Astrocyte (in vitro differentiated cells and primary cell): ENCODE data around the gene ZNF407.

Source experiments
- EZH2 ChIP-seq: IDR thresholded peaks from 2 replicates; pipeline ENCODE4 v1.6.1; 2012; ENCODE audit warnings: mild to moderate bottlenecking, low read length, inconsistent platforms; ENCODE audit not compliant: insufficient read depth
- TF ChIP-seq, protein P1 (sequence below): IDR thresholded peaks from 2 replicates; pipeline ENCODE4 v1.5.1; 2011; ENCODE audit warnings: low read depth, mild to moderate bottlenecking, inconsistent platforms, low read length, moderate library complexity; ENCODE audit not compliant: insufficient read depth

DNA sequence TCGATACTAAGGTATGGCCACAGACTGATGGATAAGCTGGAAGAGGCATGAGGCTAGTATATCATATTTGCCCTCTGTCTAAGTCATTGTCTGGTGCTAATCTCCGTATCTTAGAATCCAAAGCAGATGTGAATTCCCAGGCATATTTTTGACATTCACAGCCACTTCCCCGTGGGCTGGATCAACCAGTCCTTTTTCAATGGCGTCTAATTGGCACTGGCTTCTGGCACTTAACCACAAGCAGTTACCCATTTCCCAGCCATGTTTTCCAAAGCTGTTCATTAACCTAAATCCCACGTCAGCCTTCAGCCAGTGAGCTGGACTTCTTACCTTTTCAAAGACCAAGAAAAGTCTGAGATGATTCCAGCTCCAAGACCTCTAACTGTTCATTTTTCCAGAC is 20.7 kb upstream of the ZNF407 start:
- TF ChIP-seq, protein P1, sequence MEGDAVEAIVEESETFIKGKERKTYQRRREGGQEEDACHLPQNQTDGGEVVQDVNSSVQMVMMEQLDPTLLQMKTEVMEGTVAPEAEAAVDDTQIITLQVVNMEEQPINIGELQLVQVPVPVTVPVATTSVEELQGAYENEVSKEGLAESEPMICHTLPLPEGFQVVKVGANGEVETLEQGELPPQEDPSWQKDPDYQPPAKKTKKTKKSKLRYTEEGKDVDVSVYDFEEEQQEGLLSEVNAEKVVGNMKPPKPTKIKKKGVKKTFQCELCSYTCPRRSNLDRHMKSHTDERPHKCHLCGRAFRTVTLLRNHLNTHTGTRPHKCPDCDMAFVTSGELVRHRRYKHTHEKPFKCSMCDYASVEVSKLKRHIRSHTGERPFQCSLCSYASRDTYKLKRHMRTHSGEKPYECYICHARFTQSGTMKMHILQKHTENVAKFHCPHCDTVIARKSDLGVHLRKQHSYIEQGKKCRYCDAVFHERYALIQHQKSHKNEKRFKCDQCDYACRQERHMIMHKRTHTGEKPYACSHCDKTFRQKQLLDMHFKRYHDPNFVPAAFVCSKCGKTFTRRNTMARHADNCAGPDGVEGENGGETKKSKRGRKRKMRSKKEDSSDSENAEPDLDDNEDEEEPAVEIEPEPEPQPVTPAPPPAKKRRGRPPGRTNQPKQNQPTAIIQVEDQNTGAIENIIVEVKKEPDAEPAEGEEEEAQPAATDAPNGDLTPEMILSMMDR, result no peak
- no peak for TF ChIP-seq EZH2
